Small intestine (tissue), 7 donors: ENCODE measurements around the gene SLAIN1. TPM values are rescaled to one million over a fixed set of nuclear protein-coding genes. Genes with fewer than 3 reads are reported as not detected.

Experiments used
- DNase-seq, 2 donors: peaks; one replicate each; pipeline versions ENCODE4 v3.0.0 to v3.0.0-alpha.2; 2013
- FAIRE-seq: peaks from 2 replicates; lab custom pipeline; 2012; peaks lifted over from hg19 to GRCh38; lab: Jason Lieb, UNC
- H3K27ac ChIP-seq, 3 donors: one replicate each; pipeline ENCODE4 v1.5.1; 2013; ENCODE audit warnings: low read length in 2 of 3, mild to moderate bottlenecking in 2 of 3, control low read depth in 1 of 3, inconsistent platforms in 1 of 3, low read depth in 1 of 3, moderate library complexity in 1 of 3
- H3K27me3 ChIP-seq, 3 donors: one replicate each; pipeline ENCODE4 v1.6.1; 2013; ENCODE audit warnings: low read length in 3 of 3, inconsistent platforms in 1 of 3; ENCODE audit not compliant: control insufficient read depth in 3 of 3, insufficient read depth in 3 of 3
- H3K36me3 ChIP-seq, 3 donors: one replicate each; pipeline ENCODE4 v1.6.1; 2013; ENCODE audit warnings: low read length in 3 of 3, inconsistent platforms in 1 of 3, low read depth in 1 of 3, mild to moderate bottlenecking in 1 of 3, moderate library complexity in 1 of 3; ENCODE audit not compliant: control insufficient read depth in 3 of 3, insufficient read depth in 2 of 3
- H3K4me1 ChIP-seq, 3 donors: one replicate each; pipeline ENCODE4 v1.6.1; 2013; ENCODE audit warnings: low read length in 2 of 3, inconsistent platforms in 1 of 3, low read depth in 1 of 3, mild to moderate bottlenecking in 1 of 3, moderate library complexity in 1 of 3; ENCODE audit not compliant: control insufficient read depth in 3 of 3, insufficient read depth in 2 of 3
- H3K4me3 ChIP-seq, 3 donors: one replicate each; pipeline ENCODE4 v1.5.1; 2013; ENCODE audit warnings: low read length in 3 of 3, control low read depth in 1 of 3, inconsistent platforms in 1 of 3, low read depth in 1 of 3, mild to moderate bottlenecking in 1 of 3, moderate library complexity in 1 of 3
- H3K9me3 ChIP-seq, 2 donors: one replicate each; pipeline ENCODE4 v1.6.1; 2013; ENCODE audit warnings: low read depth in 1 of 2, low read length in 1 of 2; ENCODE audit not compliant: control insufficient read depth in 2 of 2, insufficient read depth in 1 of 2
- WGBS, 3 donors: extraction: QIAGEN DNeasy Blood & Tissue Kit; methylation state at CpG; one replicate each; pipeline ENCODE4 v1.1.7; 2013; 5-methylcytosine and 5-hydroxymethylcytosine counted together
- polyA plus RNA-seq, 4 donors: library from polyadenylated mRNA; stranded (reverse) in 3 of 4; unstranded in 1 of 4; fragments of 200-250 nt in 3 of 4; fragments of 120-200 nt in 1 of 4; gene quantifications; one replicate each; pipeline versions ENCODE4 v1.2.1 to v1.2.3, GENCODE V29; 2013
- donor health status: healthy with polysubstance abuse.
- donor health status: control.
- donor health status: control.
- donor health status: Bipolar disorder and iron deficiency.
- donor health status: healthy.

The SLAIN1 gene
- polyA plus RNA-seq, 4 donors, result 1.3 to 9.5 (median 3.7) TPM

DNA sequence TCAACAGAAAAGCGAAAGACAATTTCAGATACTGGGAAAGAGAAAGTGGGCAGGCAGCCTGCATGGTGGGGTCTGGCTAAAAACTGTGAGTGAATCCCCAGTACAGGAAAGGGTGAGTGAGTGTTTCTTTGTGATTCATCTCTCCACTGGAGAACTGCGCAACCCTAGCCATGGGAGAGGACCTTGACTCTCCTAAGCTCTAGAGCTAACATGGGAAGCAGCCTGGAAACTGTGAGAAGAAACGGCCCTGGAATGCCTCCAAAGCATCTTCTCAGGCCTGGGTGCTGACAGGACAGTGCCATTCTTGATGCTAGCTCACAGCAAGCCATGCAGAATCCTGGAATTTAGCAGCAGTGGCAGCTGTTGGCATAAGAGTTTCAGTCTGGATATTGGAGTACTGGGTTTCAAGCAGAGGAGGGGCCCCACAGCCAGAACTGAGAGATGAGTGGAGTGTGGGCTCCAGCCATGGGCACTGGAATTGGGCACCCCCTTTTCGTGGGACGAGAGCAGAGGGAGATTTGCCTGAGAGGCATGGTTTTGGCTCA, 18.7 kb upstream of the SLAIN1 start:
- no peak overlapping the region for H3K4me3 ChIP-seq
- H3K36me3 ChIP-seq, result no peaks in the 10 kb centered on the region
- DNase-seq, result no peak
- no peaks in the 10 kb centered on the region for H3K27me3 ChIP-seq
- no peak overlapping the region for H3K27ac ChIP-seq
- 59 to 78% (median 67%) methylated on average over 5 of the region's 5 CpGs for WGBS, 3 donors
- H3K4me1 ChIP-seq, result no peaks in the 10 kb centered on the region
- no peak for FAIRE-seq
- H3K9me3 ChIP-seq, result peaks cover 0 to 4% of the 10 kb centered on the region in 2 donors

DNA sequence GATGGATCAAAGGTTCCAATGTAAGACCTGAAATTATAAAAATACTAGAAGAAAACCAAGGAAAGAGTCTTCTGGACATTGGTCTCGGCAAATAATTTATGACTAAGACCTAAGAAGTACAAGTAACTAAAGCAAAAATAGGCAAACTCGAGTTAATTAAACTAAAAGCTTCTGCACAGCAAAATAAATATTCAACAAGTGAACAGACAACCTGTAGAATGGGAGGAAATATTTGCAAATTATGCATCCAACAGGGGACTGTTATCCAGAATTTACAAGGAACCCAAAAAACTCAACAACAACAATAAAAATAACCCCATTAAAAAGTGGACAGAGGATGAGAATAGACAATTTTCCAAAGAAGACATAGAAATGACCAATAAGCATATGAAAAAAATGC, 9.7 kb upstream of the SLAIN1 start:
- Histone ChIP-seq H3K27ac (no peak overlapping the region), H3K9me3 (no peaks in the 10 kb centered on the region), H3K4me3 (no peak overlapping the region), H3K4me1 (no peaks in the 10 kb centered on the region), H3K27me3 (peaks cover 0 to 3% (median 0%) of the 10 kb centered on the region in 3 donors), H3K36me3 (no peaks in the 10 kb centered on the region)
- FAIRE-seq (no peak), DNase-seq (no peak)
- WGBS, 3 donors, result 59 to 71% (median 71%) methylated on average over 2 of the region's 2 CpGs

GRCh38 chr13:77691871-77692270, 5.6 kb upstream of the SLAIN1 start:
- no peak for FAIRE-seq

GRCh38 chr13:77692746-77693448, 4.6 kb upstream of the SLAIN1 start:
- WGBS, 3 donors, result 17 to 34% (median 24%) methylated on average over 2 of the region's 2 CpGs
- no peaks in the 10 kb centered on the region for H3K9me3 ChIP-seq
- H3K27me3 ChIP-seq, result peaks cover 0 to 13% (median 2%) of the 10 kb centered on the region in 3 donors
- no peaks in the 10 kb centered on the region for H3K4me1 ChIP-seq
- FAIRE-seq (no peak), DNase-seq (no peak)
- no peaks in the 10 kb centered on the region for H3K36me3 ChIP-seq
- H3K27ac ChIP-seq, result no peak overlapping the region
- H3K4me3 ChIP-seq, result no peak overlapping the region

More at GRCh38 chr13:77691871-77692270, 5.6 kb upstream of the SLAIN1 start:
- H3K4me1 ChIP-seq, result no peaks in the 10 kb centered on the region
- no peak for DNase-seq
- H3K27me3 ChIP-seq, result peaks cover 0 to 8% (median 0%) of the 10 kb centered on the region in 3 donors
- no peak overlapping the region for H3K27ac ChIP-seq
- no peaks in the 10 kb centered on the region for H3K9me3 ChIP-seq
- no peak overlapping the region for H3K4me3 ChIP-seq
- no peaks in the 10 kb centered on the region for H3K36me3 ChIP-seq
- WGBS, 3 donors, result 24 to 53% (median 37%) methylated on average over 1 of the region's 1 CpG

- 73 to 88% (median 82%) methylated on average over 2 of the region's 2 CpGs for WGBS, 3 donors
- H3K27ac ChIP-seq, result no peak overlapping the region
- no peak for FAIRE-seq
Measured at GRCh38 chr13:77693449-77693940, 4.0 kb upstream of the SLAIN1 start.

GRCh38 chr13:77696006-77696878, 1.2 kb upstream of the SLAIN1 start:
- DNase-seq (peak; percentile 3 to 31), FAIRE-seq (no peak)
- H3K4me3 ChIP-seq, result no peak overlapping the region
- no peak overlapping the region for H3K27ac ChIP-seq
- H3K27me3 ChIP-seq, result peaks cover 0 to 11% (median 2%) of the 10 kb centered on the region in 3 donors
- no peaks in the 10 kb centered on the region for H3K36me3 ChIP-seq
- 9 to 26% (median 20%) methylated on average over 9 of the region's 9 CpGs for WGBS, 3 donors
- no peaks in the 10 kb centered on the region for H3K9me3 ChIP-seq
- no peaks in the 10 kb centered on the region for H3K4me1 ChIP-seq

More at GRCh38 chr13:77693449-77693940, 4.0 kb upstream of the SLAIN1 start:
- H3K9me3 ChIP-seq, result no peaks in the 10 kb centered on the region
- DNase-seq, result no peak
- no peaks in the 10 kb centered on the region for H3K4me1 ChIP-seq
- peaks cover 0 to 13% (median 2%) of the 10 kb centered on the region in 3 donors for H3K27me3 ChIP-seq
- no peak overlapping the region for H3K4me3 ChIP-seq
- no peaks in the 10 kb centered on the region for H3K36me3 ChIP-seq

DNA sequence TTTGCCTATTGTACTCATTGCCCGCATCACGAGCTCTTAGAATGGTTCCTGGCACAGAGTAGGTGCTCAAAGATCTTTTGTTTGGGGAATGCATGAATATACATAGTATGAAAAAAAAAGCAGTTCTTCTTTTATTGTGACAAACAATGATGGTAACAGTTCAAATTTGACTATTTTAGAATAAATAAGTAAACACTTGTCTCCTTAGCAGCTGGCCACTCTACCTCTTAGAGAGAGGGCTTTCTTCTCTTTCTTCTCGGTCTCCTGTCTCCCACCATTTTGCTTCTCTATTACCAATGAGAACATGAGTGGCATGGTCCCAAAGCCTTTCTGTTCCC, 639 bp upstream of the SLAIN1 start:
- FAIRE-seq, result no peak
- peaks cover 0 to 11% (median 2%) of the 10 kb centered on the region in 3 donors for H3K27me3 ChIP-seq
- DNase-seq, result no peak
- no peaks in the 10 kb centered on the region for H3K9me3 ChIP-seq
- no peaks in the 10 kb centered on the region for H3K4me1 ChIP-seq
- peak overlapping the region; percentile 48 to 81 (median 68) for H3K4me3 ChIP-seq
- peak overlapping the region in 1 of 3 donors; percentile 8 for H3K27ac ChIP-seq
- no peaks in the 10 kb centered on the region for H3K36me3 ChIP-seq
- WGBS, 3 donors, result 17 to 41% (median 33%) methylated on average over 3 of the region's 3 CpGs
